Naive thymus-derived CD4-positive, alpha-beta T cell (primary cell): ENCODE data around the gene DIS3L2. TPM values are rescaled to one million over a fixed set of nuclear protein-coding genes. Genes with fewer than 3 reads are reported as not detected.

Experiments used
- ATAC-seq: fragments of 150-1000 bp; cut with Tn5 transposase; 2 replicates; pipeline ENCODE4 v1.10.0; 2021; ENCODE audit warnings: mild to moderate bottlenecking, moderate library complexity
- CTCF ChIA-PET: fragments of 350-600 bp; sonication (Branson Sonifier 250); formaldehyde crosslinking; loops from one replicate; lab custom pipeline; 2021; ENCODE audit warnings: antibody characterized with exemption; lab: Charles Lee
- POLR2A ChIA-PET: fragments of 350-600 bp; sonication (Branson Sonifier 250); formaldehyde crosslinking; loops from one replicate; lab custom pipeline; 2021; ENCODE audit warnings: antibody characterized with exemption, inconsistent platforms; lab: Charles Lee
- DNase-seq, 9 donors: peaks; one replicate each; pipeline versions ENCODE4 v3.0.0 to v3.0.0-alpha.2; 2020 to 2022; ENCODE audit warnings: mixed read lengths in 1 of 9
- H3K27ac ChIP-seq: one replicate; pipeline ENCODE4 v1.7.0; 2013; ENCODE audit warnings: mild to moderate bottlenecking, low read depth, low read length, moderate library complexity
- H3K27me3 ChIP-seq, 2 donors: one replicate each; pipeline ENCODE4 v1.7.0; 2013; ENCODE audit warnings: low read length in 2 of 2, mild to moderate bottlenecking in 2 of 2, moderate library complexity in 2 of 2; ENCODE audit not compliant: control insufficient read depth in 2 of 2, insufficient read depth in 2 of 2
- H3K36me3 ChIP-seq, 3 experiments: 1 replicate in 2 of 3; 2 replicates in 1 of 3; pipeline ENCODE4 v1.7.0; 2013; ENCODE audit warnings: low read length in 3 of 3, mild to moderate bottlenecking in 3 of 3, moderate library complexity in 1 of 3; ENCODE audit not compliant: insufficient read depth in 3 of 3, control insufficient read depth in 2 of 3
- H3K4me1 ChIP-seq, 2 donors: one replicate each; pipeline ENCODE4 v1.7.0; 2013; ENCODE audit warnings: low read length in 2 of 2, mild to moderate bottlenecking in 2 of 2, moderate library complexity in 1 of 2; ENCODE audit not compliant: control insufficient read depth in 2 of 2, insufficient read depth in 2 of 2
- H3K4me3 ChIP-seq: 2 replicates; pipeline ENCODE4 v1.7.0; 2013; ENCODE audit warnings: mild to moderate bottlenecking, low read length
- H3K9me3 ChIP-seq, 3 experiments: 1 replicate in 2 of 3; 2 replicates in 1 of 3; pipeline ENCODE4 v1.7.0; 2013; ENCODE audit warnings: low read length in 3 of 3; ENCODE audit not compliant: control insufficient read depth in 2 of 3
- H3K27ac Mint-ChIP-seq, 9 donors: one replicate each; pipeline ENCODE4 v1.8.0; 2020 to 2022; ENCODE audit warnings: mixed read lengths in 9 of 9, mild to moderate bottlenecking in 8 of 9, moderate library complexity in 5 of 9, inconsistent platforms in 2 of 9
- H3K27me3 Mint-ChIP-seq, 5 donors: one replicate each; pipeline ENCODE4 v1.8.0; 2021 to 2022; ENCODE audit warnings: mixed read lengths in 5 of 5, mild to moderate bottlenecking in 1 of 5
- H3K36me3 Mint-ChIP-seq, 5 donors: one replicate each; pipeline ENCODE4 v1.8.0; 2020 to 2022; ENCODE audit warnings: mixed read lengths in 5 of 5, mild to moderate bottlenecking in 3 of 5, inconsistent platforms in 1 of 5
- H3K4me1 Mint-ChIP-seq, 7 donors: one replicate each; pipeline ENCODE4 v1.8.0; 2020 to 2022; ENCODE audit warnings: mixed read lengths in 7 of 7, mild to moderate bottlenecking in 3 of 7, inconsistent platforms in 1 of 7
- H3K4me3 Mint-ChIP-seq, 10 donors: one replicate each; pipeline ENCODE4 v1.8.0; 2020 to 2022; ENCODE audit warnings: mild to moderate bottlenecking in 10 of 10, mixed read lengths in 10 of 10, moderate library complexity in 6 of 10, inconsistent platforms in 2 of 10
- H3K9me3 Mint-ChIP-seq, 11 donors: one replicate each; pipeline ENCODE4 v1.8.0; 2020 to 2022; ENCODE audit warnings: mixed read lengths in 11 of 11, mild to moderate bottlenecking in 4 of 11, inconsistent platforms in 1 of 11, moderate library complexity in 1 of 11
- intact Hi-C, 2 donors: fragments of 100-400 bp; cut with micrococcal nuclease; formaldehyde crosslinking; loops; one replicate each; pipeline ENCODE4 v1.15.1; 2023
- polyA plus RNA-seq, 2 donors: library from polyadenylated mRNA; unstranded; fragments of 300-500 nt; fragmentation: Illumina TruSeq; gene quantifications; one replicate each; pipeline ENCODE4 v1.2.3, GENCODE V29; 2021
- total RNA-seq, 6 experiments: library from RNA in 5 of 6; stranded (reverse) in 5 of 6; gene quantifications; 1 replicate in 5 of 6; 2 replicates in 1 of 6; pipeline ENCODE4 v1.2.3 and lab custom pipeline; 2021 to 2026

The DIS3L2 gene
- total and polyA plus RNA-seq, 7 experiments from 2014 or later = 17.9 to 78.4 (median 59.7) TPM

- Mint-ChIP-seq H3K4me3 (no peak overlapping the region), H3K9me3 (peaks cover 0 to 5% (median 0%) of the 10 kb centered on the region in 11 donors), H3K27me3 (no peaks in the 10 kb centered on the region), H3K27ac (no peak overlapping the region), H3K4me1 (peaks cover 15 to 52% (median 37%) of the 10 kb centered on the region in 7 donors), H3K36me3 (peaks cover 4 to 20% (median 13%) of the 10 kb centered on the region in 5 donors)
- no peaks in the 10 kb centered on the region for H3K27me3 ChIP-seq
- peaks cover 2 to 6% of the 10 kb centered on the region in 2 donors for H3K4me1 ChIP-seq
- no peaks in the 10 kb centered on the region for H3K9me3 ChIP-seq
- ATAC-seq (no peak), DNase-seq (no peak)
- no peak overlapping the region for H3K27ac ChIP-seq
- intact Hi-C loops = loop anchor here in 1 of 2 donors (10.0 kb wide), 1 partner anchor 914 kb away; the partner anchor contains the start of gene PSMD1
- ChIA-PET POLR2A (no interaction called here), CTCF (no interaction called here)
- H3K4me3 ChIP-seq = no peak overlapping the region
- H3K36me3 ChIP-seq = no peaks in the 10 kb centered on the region
These were observed 7.3 kb downstream of the DIS3L2 start for GRCh38 chr2:231968820-231969219.

- Histone ChIP-seq H3K27me3 (no peaks in the 10 kb centered on the region), H3K4me1 (peaks cover 2 to 6% of the 10 kb centered on the region in 2 donors), H3K27ac (no peak overlapping the region), H3K36me3 (no peaks in the 10 kb centered on the region), H3K4me3 (no peak overlapping the region), H3K9me3 (no peaks in the 10 kb centered on the region)
- intact Hi-C loops = no loop called here
- H3K4me3 Mint-ChIP-seq = no peak overlapping the region
- no peaks in the 10 kb centered on the region for H3K27me3 Mint-ChIP-seq
- ChIA-PET CTCF (no interaction called here), POLR2A (no interaction called here)
- peaks cover 0 to 5% (median 0%) of the 10 kb centered on the region in 11 donors for H3K9me3 Mint-ChIP-seq
- ATAC-seq (no peak), DNase-seq (no peak)
- H3K4me1 Mint-ChIP-seq = peaks cover 7 to 35% (median 21%) of the 10 kb centered on the region in 7 donors
- H3K27ac Mint-ChIP-seq = no peak overlapping the region
- peaks cover 4 to 24% (median 13%) of the 10 kb centered on the region in 5 donors for H3K36me3 Mint-ChIP-seq
These were observed 8.9 kb downstream of the DIS3L2 start for GRCh38 chr2:231970461-231970860.

DNA sequence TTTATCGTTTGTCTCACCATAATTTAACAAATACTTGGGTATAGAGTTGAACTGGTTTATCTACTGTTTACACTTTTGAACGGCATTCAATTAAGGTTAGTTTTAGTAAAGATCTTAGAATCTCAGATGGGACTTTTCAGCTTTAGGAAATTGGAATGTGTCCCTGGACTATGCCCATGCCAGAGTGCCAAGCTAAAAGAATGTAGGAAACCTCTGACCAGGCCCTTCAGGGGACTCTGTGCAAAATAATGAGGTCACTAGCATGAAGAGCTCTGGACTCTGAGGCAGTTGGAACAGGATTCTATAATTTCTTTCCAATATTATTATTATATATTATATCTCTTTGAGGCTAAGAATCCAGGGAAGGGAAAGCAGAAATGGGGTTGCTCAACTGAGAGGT lies 13.5 kb downstream of the DIS3L2 start:
- Mint-ChIP-seq H3K36me3 (peaks cover 2 to 28% (median 12%) of the 10 kb centered on the region in 5 donors), H3K4me3 (no peak overlapping the region), H3K9me3 (peaks cover 0 to 1% (median 0%) of the 10 kb centered on the region in 11 donors), H3K27ac (no peak overlapping the region), H3K27me3 (no peaks in the 10 kb centered on the region), H3K4me1 (peaks cover 0 to 30% (median 20%) of the 10 kb centered on the region in 7 donors)
- Histone ChIP-seq H3K27ac (no peak overlapping the region), H3K27me3 (no peaks in the 10 kb centered on the region), H3K36me3 (no peaks in the 10 kb centered on the region), H3K4me1 (peaks cover 0 to 2% of the 10 kb centered on the region in 2 donors), H3K4me3 (no peak overlapping the region), H3K9me3 (no peaks in the 10 kb centered on the region)
- CTCF ChIA-PET = no interaction called here
- ATAC-seq = no peak
- POLR2A ChIA-PET = no interaction called here
- intact Hi-C loops = no loop called here
- no peak for DNase-seq

GRCh38 chr2:231977430-231977829 lies 15.9 kb downstream of the DIS3L2 start:
- Histone ChIP-seq H3K9me3 (no peaks in the 10 kb centered on the region), H3K27ac (no peak overlapping the region), H3K36me3 (no peaks in the 10 kb centered on the region), H3K4me3 (no peak overlapping the region), H3K27me3 (no peaks in the 10 kb centered on the region), H3K4me1 (no peaks in the 10 kb centered on the region)
- POLR2A ChIA-PET = interaction anchor here (0.5 kb wide), 1 partner anchor 61 kb away, joined by 4 read pairs; no protein-coding TSS in a partner anchor
- Mint-ChIP-seq H3K4me1 (peaks cover 0 to 37% (median 26%) of the 10 kb centered on the region in 7 donors), H3K36me3 (peaks cover 2 to 28% (median 12%) of the 10 kb centered on the region in 5 donors), H3K4me3 (no peak overlapping the region), H3K27ac (no peak overlapping the region), H3K9me3 (peaks cover 0 to 1% (median 0%) of the 10 kb centered on the region in 11 donors), H3K27me3 (no peaks in the 10 kb centered on the region)
- ATAC-seq = no peak
- intact Hi-C loops = no loop called here
- no peak for DNase-seq
- CTCF ChIA-PET = no interaction called here

GRCh38 chr2:231984992-231985391 lies 23.5 kb downstream of the DIS3L2 start:
- no peaks in the 10 kb centered on the region for H3K27me3 ChIP-seq
- intact Hi-C loops = no loop called here
- H3K36me3 ChIP-seq = no peaks in the 10 kb centered on the region
- H3K4me1 ChIP-seq = no peaks in the 10 kb centered on the region
- H3K27me3 Mint-ChIP-seq = no peaks in the 10 kb centered on the region
- no peaks in the 10 kb centered on the region for H3K9me3 ChIP-seq
- H3K27ac ChIP-seq = no peak overlapping the region
- H3K4me1 Mint-ChIP-seq = peaks cover 0 to 56% (median 49%) of the 10 kb centered on the region in 7 donors
- ATAC-seq = no peak
- H3K4me3 Mint-ChIP-seq = no peak overlapping the region
- H3K36me3 Mint-ChIP-seq = peaks cover 4 to 28% (median 23%) of the 10 kb centered on the region in 5 donors
- POLR2A ChIA-PET = no interaction called here
- H3K27ac Mint-ChIP-seq = no peak overlapping the region
- DNase-seq = no peak
- CTCF ChIA-PET = no interaction called here
- H3K9me3 Mint-ChIP-seq = no peaks in the 10 kb centered on the region
- no peak overlapping the region for H3K4me3 ChIP-seq

GRCh38 chr2:231985823-231986261 lies 24.3 kb downstream of the DIS3L2 start:
- no peak for ATAC-seq
- Histone ChIP-seq H3K4me3 (no peak overlapping the region), H3K9me3 (no peaks in the 10 kb centered on the region), H3K27ac (no peak overlapping the region), H3K27me3 (no peaks in the 10 kb centered on the region), H3K36me3 (no peaks in the 10 kb centered on the region), H3K4me1 (no peaks in the 10 kb centered on the region)
- ChIA-PET CTCF (no interaction called here), POLR2A (no interaction called here)
- intact Hi-C loops = no loop called here
- no peak overlapping the region for H3K27ac Mint-ChIP-seq
- no peaks in the 10 kb centered on the region for H3K27me3 Mint-ChIP-seq
- peaks cover 4 to 28% (median 23%) of the 10 kb centered on the region in 5 donors for H3K36me3 Mint-ChIP-seq
- H3K9me3 Mint-ChIP-seq = no peaks in the 10 kb centered on the region
- H3K4me1 Mint-ChIP-seq = peaks cover 0 to 60% (median 53%) of the 10 kb centered on the region in 7 donors
- no peak overlapping the region for H3K4me3 Mint-ChIP-seq
- no peak for DNase-seq

DNA sequence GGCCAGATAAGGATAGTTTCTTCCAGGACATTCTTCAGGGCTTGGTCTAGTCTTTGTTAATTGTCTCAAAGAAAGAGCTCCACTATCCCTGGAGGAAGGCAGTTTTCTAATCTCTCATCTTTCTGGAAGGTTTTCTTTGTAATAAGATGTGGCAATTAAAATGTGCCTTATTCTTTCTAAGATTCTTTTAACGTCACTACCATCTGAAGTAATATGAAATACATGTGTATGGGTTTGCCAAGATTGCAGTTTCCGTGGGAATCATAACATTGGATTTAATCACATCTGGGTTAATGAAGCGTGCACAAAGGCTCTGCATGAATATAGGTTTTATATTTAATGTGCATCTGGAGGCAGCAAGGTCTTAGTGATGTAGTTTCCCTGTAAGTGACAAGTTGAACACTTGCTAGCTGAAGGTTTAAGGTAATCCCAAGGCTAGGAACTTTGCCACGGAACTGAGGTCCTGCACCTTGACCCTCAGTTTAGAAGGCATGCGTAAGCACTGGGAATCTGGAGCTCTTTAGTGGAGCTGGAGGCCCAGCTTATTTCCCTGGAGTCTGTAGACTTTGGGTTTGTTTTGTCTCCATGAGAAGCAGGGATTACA lies 25.7 kb downstream of the DIS3L2 start:
- DNase-seq (no peak), ATAC-seq (no peak)
- Histone ChIP-seq H3K4me3 (no peak overlapping the region), H3K4me1 (no peaks in the 10 kb centered on the region), H3K27me3 (no peaks in the 10 kb centered on the region), H3K27ac (no peak overlapping the region), H3K36me3 (no peaks in the 10 kb centered on the region), H3K9me3 (no peaks in the 10 kb centered on the region)
- Mint-ChIP-seq H3K4me1 (peaks cover 0 to 64% (median 54%) of the 10 kb centered on the region in 7 donors), H3K36me3 (peaks cover 4 to 28% (median 28%) of the 10 kb centered on the region in 5 donors), H3K4me3 (peak overlapping the region in 1 of 10 donors; percentile 73), H3K27ac (no peak overlapping the region), H3K27me3 (no peaks in the 10 kb centered on the region), H3K9me3 (no peaks in the 10 kb centered on the region)
- ChIA-PET POLR2A (no interaction called here), CTCF (no interaction called here)
- intact Hi-C loops = no loop called here
